ENCODE measurements around the gene FNDC3B.

FNDC3B gene

DNA sequence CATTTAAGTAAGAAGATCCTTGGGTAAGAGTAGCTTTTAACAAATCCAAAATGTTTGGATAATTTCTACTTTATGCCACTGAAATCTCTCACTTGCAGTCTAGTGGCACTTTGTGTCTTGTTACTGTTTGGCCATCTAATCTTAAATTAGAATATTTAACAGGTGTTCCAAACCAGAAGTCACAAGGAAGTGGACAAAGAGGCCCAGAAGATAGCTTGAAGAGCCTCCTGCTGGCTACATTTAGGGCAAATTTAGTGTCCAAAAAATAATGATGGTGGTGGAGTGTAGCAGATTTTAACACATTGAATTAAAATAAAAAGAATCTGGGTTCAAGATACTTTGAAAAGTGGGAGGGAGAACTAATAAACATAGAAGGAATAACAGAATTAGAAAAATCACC, 236.7 kb downstream of the FNDC3B start:
- ATAC-seq (no peak), DNase-seq (no peak)
- Mint-ChIP-seq H3K4me3 (no peak overlapping the region), H3K27ac (no peak overlapping the region), H3K4me1 (no peaks in the 10 kb centered on the region), H3K9me3 (no peaks in the 10 kb centered on the region), H3K27me3 (no peaks in the 10 kb centered on the region)

DNA sequence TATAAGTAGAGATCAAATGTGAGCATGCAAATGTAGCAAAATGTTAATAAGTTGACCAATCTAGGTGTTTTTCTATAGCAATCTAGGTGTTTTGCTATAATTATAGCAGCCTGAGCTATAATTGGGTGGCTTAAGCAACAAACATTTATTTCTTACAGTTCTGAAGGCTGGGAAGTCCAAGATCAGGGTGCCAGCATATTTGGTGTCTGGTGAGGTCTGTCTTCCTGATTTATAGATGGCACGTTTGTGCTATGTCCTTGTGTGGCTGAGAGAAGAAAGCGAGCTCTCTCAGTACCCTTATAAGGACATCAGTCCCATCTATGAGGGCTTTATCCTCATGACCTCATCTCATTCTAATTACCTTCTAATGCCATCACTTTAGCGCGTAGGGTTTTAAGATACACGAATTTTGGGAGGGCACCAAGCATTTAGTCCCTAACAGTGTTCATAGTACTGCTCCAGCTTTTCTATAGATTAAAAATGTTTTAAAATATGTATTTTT, 237.8 kb downstream of the FNDC3B start:
- ATAC-seq: no peak
- H3K27ac Mint-ChIP-seq: no peak overlapping the region
- DNase-seq: no peak
- H3K4me1 Mint-ChIP-seq: no peaks in the 10 kb centered on the region
- no peaks in the 10 kb centered on the region for H3K9me3 Mint-ChIP-seq
- H3K4me3 Mint-ChIP-seq: no peak overlapping the region
- H3K27me3 Mint-ChIP-seq: no peaks in the 10 kb centered on the region

DNA sequence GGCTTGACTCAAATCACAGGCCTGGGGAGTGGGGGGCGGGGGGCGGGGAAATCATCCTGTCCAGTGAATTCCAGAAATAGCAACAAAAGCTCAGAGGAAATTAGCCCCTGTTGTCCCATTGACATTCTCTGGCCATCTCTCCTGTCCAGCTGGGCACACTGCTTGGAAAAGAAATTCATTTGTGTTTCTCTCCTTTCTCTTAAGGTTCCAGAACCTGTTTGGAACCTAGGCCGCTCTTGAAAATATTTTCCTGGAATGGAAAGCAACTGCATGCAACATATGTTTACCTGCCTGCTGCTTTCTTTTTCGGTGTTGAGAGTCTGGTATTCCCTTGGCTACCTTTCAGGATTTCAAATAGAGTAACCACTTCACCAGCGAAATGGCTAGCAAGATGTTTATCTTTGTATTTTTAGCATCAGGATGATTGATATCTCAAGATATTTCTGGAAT, 239.8 kb downstream of the FNDC3B start:
- Mint-ChIP-seq H3K9me3 (no peaks in the 10 kb centered on the region), H3K27me3 (no peaks in the 10 kb centered on the region), H3K4me1 (no peaks in the 10 kb centered on the region), H3K4me3 (no peak overlapping the region), H3K27ac (no peak overlapping the region)
- ATAC-seq (no peak), DNase-seq (no peak)

DNA sequence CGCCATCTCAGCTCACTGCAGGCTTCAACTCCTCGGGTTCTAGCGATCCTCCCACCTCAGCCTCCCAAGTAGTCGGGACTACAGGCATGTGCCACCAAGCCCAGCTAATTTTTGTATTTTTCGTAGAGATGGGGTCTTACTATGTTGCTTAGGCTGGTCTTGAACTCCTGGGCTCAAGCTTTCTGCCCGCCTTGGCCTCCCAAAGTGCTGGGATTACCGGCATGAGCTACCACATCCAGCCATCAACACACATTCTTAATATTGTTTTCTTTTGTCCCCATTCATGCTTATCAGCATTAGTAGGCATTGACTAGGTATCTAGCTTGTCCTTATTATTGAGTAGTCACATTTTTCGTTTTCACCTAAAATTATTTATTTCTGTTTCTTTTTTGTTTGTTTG, 240.6 kb downstream of the FNDC3B start:
- H3K4me1 Mint-ChIP-seq: no peaks in the 10 kb centered on the region
- DNase-seq (no peak), ATAC-seq (no peak)
- no peaks in the 10 kb centered on the region for H3K9me3 Mint-ChIP-seq
- H3K27me3 Mint-ChIP-seq: no peaks in the 10 kb centered on the region
- no peak overlapping the region for H3K27ac Mint-ChIP-seq
- no peak overlapping the region for H3K4me3 Mint-ChIP-seq

DNA sequence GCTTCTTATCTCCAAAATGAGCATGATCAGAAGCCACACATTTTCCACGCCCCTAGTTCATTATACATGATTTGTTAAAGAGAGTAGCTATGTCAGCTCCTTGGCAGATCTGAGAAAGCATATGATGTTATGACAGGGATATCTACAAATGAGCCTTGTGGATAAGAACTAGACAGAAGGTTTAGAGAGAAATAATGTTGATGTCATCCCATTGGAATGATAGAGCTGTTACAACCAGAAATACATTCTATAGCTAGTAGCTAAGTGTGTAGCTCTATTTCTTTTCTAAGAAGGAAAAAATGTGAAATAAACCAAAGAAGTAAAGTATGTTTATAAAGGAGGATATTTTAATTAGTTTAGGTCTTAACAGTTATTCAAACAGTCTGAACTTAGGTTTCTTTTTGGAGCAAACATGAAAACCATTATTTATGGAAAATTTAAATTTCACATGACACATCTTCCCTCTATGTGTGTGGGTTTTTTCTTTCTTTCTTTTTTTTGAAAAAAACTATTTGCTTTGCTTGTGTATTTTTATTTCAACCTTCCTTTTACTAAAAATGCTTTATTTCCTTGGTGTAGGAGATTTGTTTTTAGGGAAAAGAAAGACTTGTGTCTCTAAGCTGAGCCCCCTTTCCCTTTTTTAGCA, 241.2 kb downstream of the FNDC3B start:
- H3K4me3 Mint-ChIP-seq: no peak overlapping the region
- ATAC-seq (no peak), DNase-seq (no peak)
- H3K27ac Mint-ChIP-seq: no peak overlapping the region
- no peaks in the 10 kb centered on the region for H3K9me3 Mint-ChIP-seq
- no peaks in the 10 kb centered on the region for H3K4me1 Mint-ChIP-seq
- no peaks in the 10 kb centered on the region for H3K27me3 Mint-ChIP-seq

DNA sequence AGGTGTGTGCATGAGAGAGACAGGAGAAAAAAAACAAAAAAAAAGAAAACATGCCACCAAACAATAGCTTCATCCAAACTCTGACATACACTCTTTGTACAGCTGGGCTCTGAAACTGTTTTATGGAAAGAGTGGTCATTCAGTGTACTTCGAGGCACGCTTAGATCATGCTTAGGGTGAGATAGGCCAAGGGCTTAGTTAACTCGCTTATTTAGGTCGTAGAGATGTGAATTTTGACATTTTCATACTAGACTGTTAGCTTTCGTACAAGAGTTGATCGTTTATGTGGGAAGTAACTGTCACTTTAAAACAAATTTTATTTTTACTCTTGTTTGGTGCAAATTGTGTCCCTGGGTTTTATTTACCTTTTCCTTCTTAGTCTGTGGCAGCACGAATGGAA, 242.5 kb downstream of the FNDC3B start:
- Mint-ChIP-seq H3K4me1 (no peaks in the 10 kb centered on the region), H3K9me3 (no peaks in the 10 kb centered on the region), H3K27me3 (no peaks in the 10 kb centered on the region), H3K4me3 (no peak overlapping the region), H3K27ac (no peak overlapping the region)
- no peak for DNase-seq
- no peak for ATAC-seq

DNA sequence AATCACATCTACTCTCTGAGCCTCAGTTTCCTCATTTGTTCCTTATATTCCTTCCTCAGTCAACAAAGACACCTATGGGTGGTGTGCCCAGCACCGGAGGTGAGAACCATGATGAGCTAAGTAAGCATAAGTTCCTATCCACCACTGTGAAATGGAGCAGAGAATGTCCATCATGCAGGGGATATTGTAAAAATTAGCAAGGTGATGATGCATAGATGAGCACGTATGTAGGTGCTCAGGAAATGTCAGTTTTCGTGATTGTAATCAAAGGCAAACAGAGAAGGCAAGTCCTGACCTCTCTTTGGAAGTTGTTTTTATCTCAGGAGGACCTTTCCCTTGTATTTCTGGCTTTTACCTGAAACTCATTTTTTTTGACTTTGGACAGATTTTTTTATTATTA, 243.5 kb downstream of the FNDC3B start:
- no peaks in the 10 kb centered on the region for H3K27me3 Mint-ChIP-seq
- H3K9me3 Mint-ChIP-seq: no peaks in the 10 kb centered on the region
- no peaks in the 10 kb centered on the region for H3K4me1 Mint-ChIP-seq
- no peak overlapping the region for H3K27ac Mint-ChIP-seq
- DNase-seq (no peak), ATAC-seq (no peak)
- H3K4me3 Mint-ChIP-seq: no peak overlapping the region

DNA sequence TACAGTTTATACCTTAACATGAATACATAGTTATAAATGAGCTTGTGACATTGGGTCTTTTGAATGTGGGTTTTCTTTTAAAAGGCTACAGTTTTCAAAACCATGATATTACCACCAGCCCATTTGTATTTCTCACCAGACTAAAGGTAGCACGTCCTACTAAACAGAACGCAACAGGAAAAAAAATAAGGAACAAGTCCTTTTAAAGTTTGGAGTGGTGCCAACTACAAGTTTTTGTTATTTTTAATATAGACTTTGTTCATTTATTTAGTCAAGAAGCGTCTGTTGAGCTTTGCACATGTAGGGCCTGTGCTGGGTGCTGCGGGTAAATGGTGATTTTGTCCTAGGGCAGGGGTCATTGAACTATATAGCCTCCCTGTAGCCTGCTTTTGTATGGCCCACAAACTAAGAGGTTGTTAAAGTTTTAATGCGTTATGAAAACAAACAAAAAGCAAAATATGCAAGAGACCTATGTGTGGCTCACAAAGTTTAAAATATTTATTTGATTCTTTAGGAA, 244.5 kb downstream of the FNDC3B start:
- no peak overlapping the region for H3K27ac Mint-ChIP-seq
- H3K4me3 Mint-ChIP-seq: no peak overlapping the region
- DNase-seq (no peak), ATAC-seq (no peak)
- no peaks in the 10 kb centered on the region for H3K9me3 Mint-ChIP-seq
- peaks cover under 1% of the 10 kb centered on the region for H3K4me1 Mint-ChIP-seq
- no peaks in the 10 kb centered on the region for H3K27me3 Mint-ChIP-seq

DNA sequence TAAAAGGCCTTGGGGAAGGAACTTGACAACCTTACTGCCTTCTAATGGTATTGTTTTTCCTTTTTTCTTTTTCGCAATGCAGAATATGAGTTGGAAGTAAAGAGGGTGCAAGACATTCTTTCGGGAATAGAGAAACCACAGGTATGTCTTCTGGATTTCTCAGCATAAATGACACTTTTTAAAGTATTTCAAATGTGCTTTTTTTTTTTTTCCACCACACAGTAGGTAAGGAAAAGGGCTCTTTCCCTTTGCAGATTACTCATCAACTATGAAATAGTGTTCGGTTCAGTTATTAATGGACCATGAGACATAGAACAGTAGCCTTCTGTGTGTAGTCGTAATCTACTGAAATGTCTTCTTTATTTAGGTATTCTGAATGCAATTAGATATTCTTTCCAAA, 246.5 kb downstream of the FNDC3B start:
- H3K4me3 Mint-ChIP-seq: no peak overlapping the region
- H3K9me3 Mint-ChIP-seq: no peaks in the 10 kb centered on the region
- no peak for ATAC-seq
- DNase-seq: no peak
- peaks cover 10% of the 10 kb centered on the region for H3K4me1 Mint-ChIP-seq
- no peaks in the 10 kb centered on the region for H3K27me3 Mint-ChIP-seq
- no peak overlapping the region for H3K27ac Mint-ChIP-seq

DNA sequence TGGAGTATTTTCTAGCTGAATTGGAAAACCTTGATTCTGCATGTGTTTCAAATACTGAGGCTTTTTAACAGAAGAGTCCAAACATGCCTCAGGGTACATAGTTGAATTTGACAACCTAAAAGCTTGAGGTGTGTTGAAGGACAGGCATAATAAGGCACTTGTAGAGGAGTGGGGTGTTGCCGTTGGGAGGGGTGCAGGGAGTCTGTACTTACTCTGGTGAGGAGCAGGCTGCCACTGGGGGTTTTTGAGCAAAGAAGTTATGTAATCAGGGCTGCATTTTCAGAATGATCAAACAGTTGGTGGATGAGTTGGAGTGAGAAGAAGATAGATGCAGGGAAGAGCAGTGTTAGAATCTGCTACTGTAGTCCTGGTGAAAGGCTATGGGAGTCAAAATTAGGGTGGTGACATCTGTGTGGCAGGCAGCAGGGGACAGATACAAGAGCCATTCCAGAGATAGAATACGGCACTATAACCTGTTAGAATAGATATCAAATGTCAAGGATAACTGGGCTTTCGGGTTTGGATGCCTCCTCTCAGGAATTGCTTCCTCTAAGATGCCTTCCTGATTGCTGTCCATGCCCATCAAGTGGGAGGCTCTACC, 247.3 kb downstream of the FNDC3B start:
- H3K27ac Mint-ChIP-seq: no peak overlapping the region
- no peak for DNase-seq
- no peaks in the 10 kb centered on the region for H3K9me3 Mint-ChIP-seq
- no peak for ATAC-seq
- H3K27me3 Mint-ChIP-seq: no peaks in the 10 kb centered on the region
- no peak overlapping the region for H3K4me3 Mint-ChIP-seq
- H3K4me1 Mint-ChIP-seq: peaks cover 10% of the 10 kb centered on the region

DNA sequence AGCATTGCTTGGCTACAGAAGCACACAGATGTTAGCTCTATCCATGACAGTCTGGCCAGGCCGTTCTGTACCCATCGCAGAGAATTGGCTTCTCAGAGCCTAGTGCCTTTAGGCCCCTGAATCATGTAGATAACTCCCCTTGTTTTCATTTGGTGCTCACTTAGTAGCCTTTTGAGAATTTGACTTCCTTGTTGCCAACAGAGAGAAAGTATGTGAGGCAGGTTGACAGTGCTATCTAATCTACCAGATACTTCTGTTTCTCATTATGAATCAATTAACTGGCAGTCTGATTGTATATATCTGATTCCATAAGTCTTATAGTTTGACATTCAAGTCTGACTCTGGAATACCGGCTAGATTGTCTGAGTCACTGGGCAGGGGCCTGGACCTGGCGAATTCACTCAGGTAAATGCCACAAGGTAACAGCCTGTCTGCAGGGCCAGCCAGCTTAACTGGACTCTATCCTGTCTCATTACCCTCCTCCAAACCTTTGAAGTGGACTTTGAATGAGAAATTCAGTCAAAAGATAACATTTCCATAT, 248.6 kb downstream of the FNDC3B start:
- no peak overlapping the region for H3K27ac Mint-ChIP-seq
- no peak for ATAC-seq
- peaks cover 10% of the 10 kb centered on the region for H3K4me1 Mint-ChIP-seq
- DNase-seq: no peak
- no peaks in the 10 kb centered on the region for H3K9me3 Mint-ChIP-seq
- H3K27me3 Mint-ChIP-seq: no peaks in the 10 kb centered on the region
- H3K4me3 Mint-ChIP-seq: no peak overlapping the region

DNA sequence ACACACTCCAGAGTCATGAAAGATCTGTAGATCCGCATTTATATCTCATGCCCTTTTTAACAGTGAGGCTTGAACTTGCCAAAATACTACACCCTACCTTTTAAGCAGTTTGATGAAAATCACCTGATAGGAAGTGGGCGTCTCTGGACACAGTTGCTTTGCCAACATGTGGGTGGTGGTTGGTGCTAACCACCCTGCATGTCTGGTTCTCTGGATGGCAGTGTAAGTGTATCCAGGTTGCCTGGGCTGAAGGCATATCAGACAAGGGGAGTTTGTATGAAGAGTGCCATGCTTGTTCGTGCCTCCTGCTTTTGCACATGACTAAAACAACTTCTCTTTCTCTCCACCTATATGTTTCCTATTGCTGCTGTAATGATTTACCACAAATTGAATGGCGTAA, 249.3 kb downstream of the FNDC3B start:
- H3K4me3 Mint-ChIP-seq: no peak overlapping the region
- H3K9me3 Mint-ChIP-seq: no peaks in the 10 kb centered on the region
- ATAC-seq (no peak), DNase-seq (no peak)
- H3K4me1 Mint-ChIP-seq: peaks cover 10% of the 10 kb centered on the region
- H3K27me3 Mint-ChIP-seq: no peaks in the 10 kb centered on the region
- H3K27ac Mint-ChIP-seq: no peak overlapping the region

DNA sequence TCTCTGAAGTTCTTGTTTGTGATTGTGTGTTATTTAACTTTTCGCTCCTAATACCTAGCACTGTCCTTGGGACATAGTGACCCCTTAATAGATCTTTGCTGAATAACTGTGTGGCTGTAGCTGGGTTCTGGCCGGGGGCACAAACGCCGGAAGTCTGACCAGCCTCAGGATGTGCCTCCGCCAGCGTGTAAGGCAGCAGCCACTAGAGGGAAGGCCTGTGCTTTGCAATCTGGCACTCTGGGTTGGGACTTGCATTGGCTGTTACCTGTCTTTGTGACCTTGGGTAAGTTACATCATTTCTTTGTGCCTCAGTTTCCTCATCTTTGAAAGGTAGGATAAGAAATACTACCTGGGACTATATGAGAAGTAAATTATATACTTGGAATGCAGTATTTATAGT, 250.2 kb downstream of the FNDC3B start:
- Mint-ChIP-seq H3K9me3 (no peaks in the 10 kb centered on the region), H3K27me3 (no peaks in the 10 kb centered on the region), H3K4me1 (peaks cover 10% of the 10 kb centered on the region), H3K27ac (no peak overlapping the region), H3K4me3 (no peak overlapping the region)
- ATAC-seq (no peak), DNase-seq (no peak)

DNA sequence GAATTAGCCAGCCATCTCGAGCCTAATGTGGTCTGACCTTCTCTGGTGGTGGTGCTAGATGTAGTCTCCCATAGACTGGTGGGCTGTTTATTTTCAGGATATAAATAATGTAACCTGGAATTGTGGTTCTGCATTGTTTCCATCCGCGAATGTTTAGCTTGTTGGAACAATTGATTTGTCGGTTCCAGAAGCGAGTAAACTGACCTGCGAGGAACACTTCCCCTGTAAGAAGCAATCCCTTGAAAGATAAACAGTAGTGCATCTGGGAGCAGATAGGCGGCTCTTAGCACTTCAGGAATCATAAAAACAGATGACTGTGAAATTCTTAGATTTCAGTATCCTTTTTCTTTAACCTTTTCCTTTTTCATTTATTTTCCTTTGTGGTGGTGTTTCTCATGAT, 251.1 kb downstream of the FNDC3B start:
- H3K4me3 Mint-ChIP-seq: no peak overlapping the region
- no peaks in the 10 kb centered on the region for H3K27me3 Mint-ChIP-seq
- no peak for ATAC-seq
- peak overlapping the region in 1 of 2 donors; percentile 52 for H3K27ac Mint-ChIP-seq
- no peak for DNase-seq
- H3K9me3 Mint-ChIP-seq: no peaks in the 10 kb centered on the region
- peaks cover 10% of the 10 kb centered on the region for H3K4me1 Mint-ChIP-seq

DNA sequence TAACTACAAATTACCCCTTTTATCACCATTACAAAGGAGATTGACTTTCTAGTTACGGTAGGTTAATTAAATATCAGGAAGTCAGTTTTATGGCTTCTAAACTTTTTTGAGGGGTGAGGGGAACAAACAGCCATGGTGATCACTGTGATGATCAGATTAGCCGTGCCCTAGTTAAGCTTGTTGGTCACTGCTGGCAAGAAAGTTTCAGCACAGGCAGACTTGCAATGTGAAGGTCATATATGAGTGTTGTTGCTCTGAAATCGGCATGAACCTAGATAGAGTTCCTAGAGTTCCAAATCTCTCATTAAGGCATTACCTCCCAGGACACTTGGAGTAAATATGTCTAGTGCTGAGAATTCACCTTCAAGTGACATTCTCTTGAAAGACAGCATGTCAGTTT, 252.3 kb downstream of the FNDC3B start:
- Mint-ChIP-seq H3K27me3 (no peaks in the 10 kb centered on the region), H3K27ac (no peak overlapping the region), H3K4me1 (peaks cover 10% of the 10 kb centered on the region), H3K4me3 (no peak overlapping the region), H3K9me3 (no peaks in the 10 kb centered on the region)
- no peak for ATAC-seq
- no peak for DNase-seq

DNA sequence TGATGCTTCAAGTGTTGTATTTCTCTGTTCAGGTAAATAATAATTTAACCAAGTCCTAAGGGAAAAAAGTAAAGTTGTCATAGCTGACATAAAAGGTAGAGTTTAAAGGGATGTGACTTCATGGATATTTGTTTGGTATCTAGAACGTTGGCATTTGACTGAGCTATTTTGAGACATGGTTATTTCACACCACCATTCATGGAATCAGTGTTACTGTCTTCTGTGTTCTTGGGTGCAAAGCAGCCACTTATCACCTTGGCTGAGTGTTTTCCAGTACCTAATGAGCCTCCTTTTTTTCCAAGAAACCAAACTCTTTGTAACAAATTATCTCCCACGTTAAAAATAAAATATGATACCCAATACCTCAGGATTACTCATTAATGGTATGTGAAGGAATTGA, 253.0 kb downstream of the FNDC3B start:
- Mint-ChIP-seq H3K4me1 (peaks cover 10% of the 10 kb centered on the region), H3K27me3 (no peaks in the 10 kb centered on the region), H3K9me3 (no peaks in the 10 kb centered on the region), H3K4me3 (no peak overlapping the region), H3K27ac (no peak overlapping the region)
- ATAC-seq (no peak), DNase-seq (no peak)

Data from stimulated activated naive CD8-positive, alpha-beta T cell treated with anti-CD3 and anti-CD28 coated beads, Interleukin-15, amount 100 ng/mL, for 72 hours (primary cell).